H1 (cell line): ENCODE results near the gene GSTA3. TPM values are rescaled to one million over a fixed set of nuclear protein-coding genes. Genes with fewer than 3 reads are reported as not detected.
A peak's percentile ranks its signal among the peaks of the same experiment; 100 is the strongest.

Experiments used
- CTCF ChIA-PET: fragments of 300-600 bp; sonication (Branson Sonifier 250); formaldehyde crosslinking; loops from one replicate; lab custom pipeline; 2021; ENCODE audit not compliant: partially characterized antibody; lab: Charles Lee
- POLR2A ChIA-PET: fragments of 300-600 bp; sonication (Branson Sonifier 250); formaldehyde crosslinking; loops from one replicate; lab custom pipeline; 2021; ENCODE audit warnings: inconsistent platforms; ENCODE audit not compliant: partially characterized antibody; lab: Charles Lee
- DNase-seq, 2 experiments: peaks; one replicate each; pipeline versions ENCODE4 v3.0.0 to v3.0.0-alpha.2; 2010 to 2022; ENCODE audit warnings: low spot score in 2 of 2, low read depth in 1 of 2, mixed read lengths in 1 of 2
- FAIRE-seq: peaks from 2 replicates; lab custom pipeline; 2011; peaks lifted over from hg19 to GRCh38; lab: Jason Lieb, UNC
- H2AFZ ChIP-seq: 2 replicates; pipeline ENCODE4 v1.8.1; 2012; ENCODE audit warnings: low read length, inconsistent platforms
- H2AK5ac ChIP-seq: 2 replicates; pipeline ENCODE4 v1.6.1; 2013; ENCODE audit warnings: low read depth, low read length
- H2BK120ac ChIP-seq: replicated peaks from 2 replicates; pipeline ENCODE3; 2013; ENCODE audit warnings: low read depth, low read length, inconsistent platforms
- H2BK12ac ChIP-seq: 2 replicates; pipeline ENCODE4 v1.6.1; 2013; ENCODE audit warnings: low read depth, low read length
- H2BK15ac ChIP-seq: 2 replicates; pipeline ENCODE4 v1.6.1; 2013; ENCODE audit warnings: low read length
- H2BK20ac ChIP-seq: 2 replicates; pipeline ENCODE4 v1.6.1; 2013; ENCODE audit warnings: low read length
- H2BK5ac ChIP-seq: 2 replicates; pipeline ENCODE4 v1.6.1; 2013; ENCODE audit warnings: low read depth, low read length
- H3K14ac ChIP-seq: 2 replicates; pipeline ENCODE4 v1.6.1; 2013; ENCODE audit warnings: inconsistent platforms; ENCODE audit not compliant: insufficient read length
- H3K18ac ChIP-seq: 2 replicates; pipeline ENCODE4 v1.6.1; 2013; ENCODE audit warnings: low read length; ENCODE audit errors: extremely low read depth
- H3K23ac ChIP-seq: 2 replicates; pipeline ENCODE4 v1.6.1; 2013; ENCODE audit warnings: inconsistent platforms; ENCODE audit not compliant: insufficient read length
- H3K23me2 ChIP-seq: 2 replicates; pipeline ENCODE4 v1.6.1; 2013; ENCODE audit warnings: low read depth, low read length
- H3K27ac ChIP-seq: 2 replicates; pipeline ENCODE4 v1.6.1; 2011; ENCODE audit warnings: low read depth, low read length, inconsistent platforms
- H3K27me3 ChIP-seq, 4 experiments: replicated peaks in 1 of 4; 1 replicate in 1 of 4; 2 replicates in 3 of 4; pipeline versions ENCODE4 v1.6.1 to v1.8.1; 2011 to 2013; ENCODE audit warnings: low read length in 3 of 4, mild to moderate bottlenecking in 3 of 4, inconsistent platforms in 2 of 4, mixed read lengths in 2 of 4, moderate library complexity in 1 of 4; ENCODE audit not compliant: control insufficient read depth in 3 of 4, insufficient read depth in 3 of 4; ENCODE audit errors: extremely low read depth in 1 of 4
- H3K36me3 ChIP-seq, 4 experiments: 2 replicates each; pipeline versions ENCODE4 v1.6.1 to v1.8.1; 2011 to 2013; ENCODE audit warnings: mild to moderate bottlenecking in 4 of 4, low read length in 3 of 4, moderate library complexity in 2 of 4, control low read depth in 1 of 4, inconsistent platforms in 1 of 4; ENCODE audit not compliant: insufficient read depth in 4 of 4, control insufficient read depth in 2 of 4
- H3K4ac ChIP-seq: replicated peaks from 2 replicates; pipeline ENCODE3; 2013; ENCODE audit warnings: low read length, low read depth, mixed read lengths, inconsistent platforms; ENCODE audit not compliant: insufficient read length
- H3K4me1 ChIP-seq, 4 experiments: replicated peaks in 1 of 4; 1 replicate in 1 of 4; 2 replicates in 3 of 4; pipeline versions ENCODE4 v1.6.1 to v1.8.1; 2011 to 2013; ENCODE audit warnings: low read length in 3 of 4, inconsistent platforms in 2 of 4, mixed read lengths in 1 of 4; ENCODE audit not compliant: insufficient read depth in 4 of 4, control insufficient read depth in 3 of 4
- H3K4me2 ChIP-seq, 2 experiments: 2 replicates each; pipeline versions ENCODE4 v1.6.1 to v1.8.1; 2011 to 2013; ENCODE audit warnings: low read depth in 2 of 2, low read length in 2 of 2, control low read depth in 1 of 2, inconsistent platforms in 1 of 2, mild to moderate bottlenecking in 1 of 2; ENCODE audit not compliant: insufficient read depth in 1 of 2
- H3K4me3 ChIP-seq, 4 experiments: fragments of 200-600, 300-600 bp in 1 of 4; sonication (generic), shearing (Covaris generic), sonication (Bioruptor Twin) in 1 of 4; 2 replicates each; pipeline versions ENCODE4 v1.5.1 to v1.8.1; 2011 to 2016; ENCODE audit warnings: low read length in 4 of 4, low read depth in 3 of 4, control low read depth in 2 of 4, inconsistent platforms in 2 of 4, mild to moderate bottlenecking in 2 of 4, mixed read lengths in 1 of 4, moderate library complexity in 1 of 4; ENCODE audit not compliant: insufficient read depth in 2 of 4; ENCODE audit errors: extremely low read depth in 1 of 4
- H3K56ac ChIP-seq: replicated peaks from 2 replicates; pipeline ENCODE3; 2013; ENCODE audit warnings: low read depth, mild to moderate bottlenecking, mixed read lengths, low read length, inconsistent platforms; ENCODE audit not compliant: insufficient read length
- H3K79me1 ChIP-seq: 2 replicates; pipeline ENCODE4 v1.6.1; 2013; ENCODE audit warnings: low read depth, low read length, control low read depth
- H3K79me2 ChIP-seq, 2 experiments: 2 replicates each; pipeline versions ENCODE4 v1.6.1 to v1.8.1; 2012 to 2013; ENCODE audit warnings: low read length in 2 of 2, mild to moderate bottlenecking in 2 of 2, inconsistent platforms in 1 of 2; ENCODE audit not compliant: insufficient read depth in 2 of 2, control insufficient read depth in 1 of 2
- H3K9ac ChIP-seq, 4 experiments: replicated peaks in 1 of 4; 1 replicate in 1 of 4; 2 replicates in 3 of 4; pipeline versions ENCODE4 v1.6.1 to v1.8.1; 2011 to 2013; ENCODE audit warnings: low read depth in 3 of 4, low read length in 3 of 4, control low read depth in 2 of 4, mild to moderate bottlenecking in 2 of 4, moderate library complexity in 2 of 4, inconsistent platforms in 1 of 4; ENCODE audit errors: extremely low read depth in 1 of 4
- H3K9me3 ChIP-seq, 2 experiments: 2 replicates each; pipeline versions ENCODE4 v1.6.1 to v1.8.1; 2012 to 2013; ENCODE audit warnings: mild to moderate bottlenecking in 2 of 2, moderate library complexity in 2 of 2, control low read depth in 1 of 2, inconsistent platforms in 1 of 2, low read depth in 1 of 2, low read length in 1 of 2, mixed read lengths in 1 of 2; ENCODE audit not compliant: insufficient read depth in 2 of 2
- H4K20me1 ChIP-seq, 2 experiments: replicated peaks in 1 of 2; 2 replicates each; pipeline versions ENCODE3 to v1.8.1; 2011 to 2013; ENCODE audit warnings: inconsistent platforms in 2 of 2, low read length in 2 of 2, mild to moderate bottlenecking in 1 of 2; ENCODE audit not compliant: insufficient read depth in 2 of 2, control insufficient read depth in 1 of 2
- H4K5ac ChIP-seq: 2 replicates; pipeline ENCODE4 v1.6.1; 2013; ENCODE audit warnings: low read length, low read depth, mixed read lengths, inconsistent platforms; ENCODE audit not compliant: insufficient read length
- H4K8ac ChIP-seq: 2 replicates; pipeline ENCODE4 v1.8.0; 2013; ENCODE audit warnings: mild to moderate bottlenecking, moderate library complexity, low read length, inconsistent platforms; ENCODE audit not compliant: insufficient read depth; ENCODE audit errors: extremely low read depth
- H4K91ac ChIP-seq: replicated peaks from 2 replicates; pipeline ENCODE3; 2013; ENCODE audit warnings: low read length, mixed read lengths, inconsistent platforms; ENCODE audit not compliant: insufficient read length
- CTBP2 ChIP-seq: IDR thresholded peaks from 2 replicates; pipeline ENCODE4 v1.7.0; 2011; ENCODE audit warnings: borderline replicate concordance, mild to moderate bottlenecking, moderate library complexity, mixed read lengths, low read length; ENCODE audit not compliant: insufficient read depth, insufficient read length
- TEAD4 ChIP-seq: IDR thresholded peaks from 2 replicates; pipeline ENCODE4 v1.6.1; 2012; ENCODE audit warnings: low read depth, low read length, inconsistent platforms, mixed read lengths
- WGBS, 2 experiments: shearing (Covaris generic) in 1 of 2; methylation state at CpG; one replicate each; pipeline versions ENCODE4 v1.1.6 to v1.1.7; 2013 to 2015; ENCODE audit warnings: low lambda C conversion rate in 2 of 2, mixed read lengths in 2 of 2, inconsistent platforms in 1 of 2, low coverage in 1 of 2, missing lambda C conversion rate in 1 of 2; ENCODE audit not compliant: insufficient replicate concordance in 2 of 2, insufficient coverage in 1 of 2, insufficient read length in 1 of 2; ENCODE audit errors: extremely low coverage in 1 of 2, missing lambda C conversion rate in 1 of 2; 5-methylcytosine and 5-hydroxymethylcytosine counted together
- polyA plus RNA-seq, 7 experiments: library from polyadenylated mRNA; depleted of rRNA in 3 of 7; stranded (reverse) in 5 of 7; unstranded in 2 of 7; fragments of >200 nt in 5 of 7; fragments of 200-250 nt in 2 of 7; gene quantifications; 1 replicate in 5 of 7; 2 replicates in 1 of 7; 4 replicates in 1 of 7; pipeline versions ENCODE4 v1.2.1 to v1.2.3, GENCODE V29; 2011 to 2013; ENCODE audit warnings: missing spikeins in 2 of 7, mixed read lengths in 2 of 7
- total RNA-seq: library from RNA; stranded (reverse); fragmentation: NEBNext Ultra II Directional; extraction: Animal tissue kit (Norgen Biotek cat#: 25700); gene quantifications from 2 replicates; pipeline ENCODE4 v1.2.1, GENCODE V29; 2021

GSTA3 gene
- total and polyA plus RNA-seq, 2 of the 8 experiments (the other 6 are each of a cell fraction or from before 2014, with no cell fraction given) = not detected

GRCh38 chr6:52881662-52881995 is 27.9 kb downstream of the GSTA3 start:
- Histone ChIP-seq H2AK5ac (no peak overlapping the region), H3K9ac (no peak overlapping the region), H3K79me2 (no peaks in the 10 kb centered on the region), H3K4me3 (no peak overlapping the region), H3K56ac (no peak overlapping the region), H2BK12ac (peak overlapping the region; percentile 97; the same call in 1 of the 2 replicates), H2BK120ac (no peak overlapping the region), H3K9me3 (no peaks in the 10 kb centered on the region), H3K14ac (no peak overlapping the region), H2BK20ac (no peak overlapping the region), H3K4me1 (peaks cover 0 to 6% (median 0%) of the 10 kb centered on the region in 4 experiments; a peak in 4 of 7 replicates), H4K91ac (no peak overlapping the region), H4K5ac (no peak overlapping the region), H2BK5ac (no peak overlapping the region), H3K18ac (no peak overlapping the region), H3K27ac (no peak overlapping the region), H2AFZ (peak overlapping the region; percentile 100; the same call in 1 of the 2 replicates), H3K4ac (no peak overlapping the region), H3K79me1 (no peaks in the 10 kb centered on the region), H3K23me2 (0 out of 2 replicates have a peak, but pooled peaks cover 2% of the 10 kb centered on the region), H2BK15ac (no peak overlapping the region), H3K4me2 (peak overlapping the region in 1 of 2 experiments; percentile 31; a peak in 2 of 4 replicates), H4K20me1 (no peaks in the 10 kb centered on the region), H3K23ac (no peak overlapping the region), H4K8ac (no peak overlapping the region; the same call in 1 of the 2 replicates), H3K27me3 (no peaks in the 10 kb centered on the region), H3K36me3 (no peaks in the 10 kb centered on the region)
- FAIRE-seq = no peak
- ChIA-PET POLR2A (no interaction called here), CTCF (interaction anchor here (0.6 to 2.9 kb wide), 7 partner anchors 9 to 188 kb away, joined by 3 to 9 read pairs (median 3); no protein-coding TSS in a partner anchor)
- WGBS, 2 experiments = 34% methylated on average over 3 of the region's 4 CpGs; no CpG with 5 or more reads in 1 of the 2 experiments
- no peak for DNase-seq
- no peak for TF ChIP-seq TEAD4
- no peak for TF ChIP-seq CTBP2
